GM18873 (cell line): ENCODE data around the gene SETD2.

Source experiments
- ATAC-seq: cut with Tn5 transposase; IDR thresholded peaks from one replicate; pipeline ENCODE4 v1.9.1; 2021; ENCODE audit warnings: mild to moderate bottlenecking, moderate library complexity, moderate number of reproducible peaks; ENCODE audit not compliant: unreplicated experiment, low FRiP score

Gene SETD2

GRCh38 chr3:47012342-47013230, 151.3 kb downstream of the SETD2 start:
- ATAC-seq: no peak

GRCh38 chr3:47011371-47011770, 152.5 kb downstream of the SETD2 start:
- ATAC-seq: no peak

DNA sequence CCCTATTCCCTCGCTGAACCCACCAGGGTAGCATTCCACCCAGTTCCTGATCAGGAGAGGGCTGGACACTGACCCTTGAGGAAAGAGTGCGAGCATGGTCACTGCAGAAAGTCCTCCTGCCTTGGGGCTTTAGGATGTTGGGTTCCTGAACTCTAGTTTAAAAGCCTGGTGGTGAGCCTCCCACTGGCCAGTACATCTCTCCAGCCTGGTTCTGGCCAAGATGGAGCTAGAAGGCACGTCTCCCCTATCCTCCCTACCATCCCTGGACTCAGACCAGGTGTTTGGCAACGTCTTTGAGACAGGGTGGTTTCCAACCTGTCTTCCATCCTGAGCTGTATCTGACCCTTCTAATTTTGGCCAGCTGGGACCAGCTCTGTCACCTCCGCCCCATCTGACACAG, 153.0 kb downstream of the SETD2 start:
- no peak for ATAC-seq

- no peak for ATAC-seq
Measured at GRCh38 chr3:47010111-47010712, 153.7 kb downstream of the SETD2 start.

- ATAC-seq: no peak
Measured at GRCh38 chr3:47009225-47010110, 154.4 kb downstream of the SETD2 start.

DNA sequence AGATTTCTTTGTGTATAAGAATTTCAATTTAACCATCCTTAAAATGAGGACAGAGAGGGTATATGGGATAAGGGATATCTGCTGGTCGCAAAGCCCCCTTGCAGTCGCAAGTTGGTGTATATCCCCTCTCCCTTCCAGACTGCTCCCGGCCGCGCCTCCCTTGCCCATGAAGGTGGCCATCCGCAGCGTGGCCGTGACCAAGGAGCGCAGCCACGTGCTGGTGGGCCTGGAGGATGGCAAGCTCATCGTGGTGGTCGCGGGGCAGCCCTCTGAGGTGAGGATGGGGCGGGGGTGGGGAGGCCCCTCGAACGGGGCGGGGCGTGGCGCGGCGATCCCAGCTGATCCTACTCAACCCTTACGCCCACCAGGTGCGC, 155.1 kb downstream of the SETD2 start:
- no peak for ATAC-seq

GRCh38 chr3:47008234-47008796, 155.6 kb downstream of the SETD2 start:
- no peak for ATAC-seq

- ATAC-seq: no peak
Measured at GRCh38 chr3:47007482-47008233, 156.3 kb downstream of the SETD2 start.

DNA sequence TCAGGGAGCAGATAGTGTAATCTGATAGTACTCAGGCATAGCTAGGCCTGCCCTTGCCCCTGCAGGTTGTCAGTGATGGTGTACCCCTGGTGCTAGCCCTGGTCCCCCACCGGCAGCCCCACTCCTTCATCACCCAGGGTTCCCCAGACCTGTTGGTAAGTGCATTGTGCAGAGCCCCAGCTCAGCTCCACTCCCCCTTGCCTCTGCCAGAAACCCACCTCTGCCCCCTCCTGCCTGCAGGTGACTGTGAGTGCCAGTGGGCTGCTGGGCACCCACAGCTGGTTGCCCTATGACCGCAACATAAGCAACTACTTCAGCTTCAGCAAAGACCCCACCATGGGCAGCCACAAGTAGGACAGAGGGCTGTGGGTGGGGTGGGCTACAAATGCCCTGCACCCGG, 156.9 kb downstream of the SETD2 start:
- no peak for ATAC-seq

- no peak for ATAC-seq
Measured at GRCh38 chr3:47006145-47006651, 157.7 kb downstream of the SETD2 start.

DNA sequence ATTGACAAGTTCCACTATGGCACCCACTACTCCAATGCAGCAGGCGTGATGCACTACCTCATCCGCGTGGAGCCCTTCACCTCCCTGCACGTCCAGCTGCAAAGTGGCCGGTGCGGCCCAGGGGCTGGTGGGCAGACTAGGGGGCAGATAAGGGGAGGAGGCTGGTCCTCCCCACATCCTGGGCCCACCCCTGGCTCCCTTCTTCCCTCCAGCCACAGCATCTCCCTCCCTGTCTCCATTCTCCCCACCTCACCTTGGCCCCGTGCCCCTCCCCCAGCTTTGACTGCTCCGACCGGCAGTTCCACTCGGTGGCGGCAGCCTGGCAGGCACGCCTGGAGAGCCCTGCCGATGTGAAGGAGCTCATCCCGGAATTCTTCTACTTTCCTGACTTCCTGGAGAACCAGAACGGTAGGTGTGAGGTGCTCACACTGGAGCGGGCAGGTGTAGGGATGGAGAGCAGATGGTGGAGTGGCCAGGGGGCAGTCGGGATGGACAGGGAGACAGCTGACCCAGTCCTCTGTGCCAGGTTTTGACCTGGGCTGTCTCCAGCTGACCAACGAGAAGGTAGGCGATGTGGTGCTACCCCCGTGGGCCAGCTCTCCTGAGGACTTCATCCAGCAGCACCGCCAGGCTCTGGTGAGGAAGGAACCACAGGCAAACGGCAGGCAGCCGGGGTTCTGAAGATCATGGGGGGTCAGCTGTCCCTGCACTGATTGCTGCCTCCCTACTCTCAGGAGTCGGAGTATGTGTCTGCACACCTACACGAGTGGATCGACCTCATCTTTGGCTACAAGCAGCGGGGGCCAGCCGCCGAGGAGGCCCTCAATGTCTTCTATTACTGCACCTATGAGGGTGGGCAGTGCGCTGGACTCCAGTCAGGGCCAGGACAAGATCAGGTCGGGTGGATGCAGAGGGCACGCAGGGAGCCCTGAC, 158.4 kb downstream of the SETD2 start:
- ATAC-seq: no peak

DNA sequence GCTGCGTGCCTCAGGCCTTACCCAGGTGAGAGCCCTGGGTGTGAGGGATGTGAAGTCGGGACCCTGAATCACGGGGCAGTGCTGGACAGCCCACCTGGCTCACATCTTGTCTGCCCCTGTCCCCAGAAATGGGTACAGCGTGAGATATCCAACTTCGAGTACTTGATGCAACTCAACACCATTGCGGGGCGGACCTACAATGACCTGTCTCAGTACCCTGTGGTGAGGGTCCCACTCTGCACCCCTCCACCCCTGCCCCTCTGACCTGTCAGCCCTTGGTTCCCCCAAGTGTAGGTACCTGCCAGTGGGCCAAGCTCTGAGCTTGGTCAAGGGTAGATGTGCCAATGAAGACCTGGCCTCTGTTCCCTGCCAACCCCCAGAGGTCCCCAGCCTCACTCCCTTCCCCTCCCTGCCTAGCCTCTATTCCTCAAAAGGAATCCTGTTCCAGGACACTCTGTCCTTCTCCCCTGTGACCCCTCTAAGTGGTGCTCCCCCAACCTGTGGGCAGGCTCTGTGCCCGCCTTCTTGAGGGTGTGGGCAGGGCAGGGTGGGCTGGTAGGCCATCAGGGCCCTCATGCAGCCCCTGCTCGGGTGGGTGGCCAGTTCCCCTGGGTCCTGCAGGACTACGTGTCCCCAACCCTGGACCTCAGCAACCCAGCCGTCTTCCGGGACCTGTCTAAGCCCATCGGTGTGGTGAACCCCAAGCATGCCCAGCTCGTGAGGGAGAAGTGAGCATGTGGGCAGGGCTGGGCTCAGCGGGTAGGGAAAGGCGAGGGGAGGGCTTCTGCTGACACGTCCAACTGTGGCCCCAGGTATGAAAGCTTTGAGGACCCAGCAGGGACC, 159.3 kb downstream of the SETD2 start:
- ATAC-seq: no peak

- no peak for ATAC-seq
Measured at GRCh38 chr3:47003461-47004368, 160.2 kb downstream of the SETD2 start.

DNA sequence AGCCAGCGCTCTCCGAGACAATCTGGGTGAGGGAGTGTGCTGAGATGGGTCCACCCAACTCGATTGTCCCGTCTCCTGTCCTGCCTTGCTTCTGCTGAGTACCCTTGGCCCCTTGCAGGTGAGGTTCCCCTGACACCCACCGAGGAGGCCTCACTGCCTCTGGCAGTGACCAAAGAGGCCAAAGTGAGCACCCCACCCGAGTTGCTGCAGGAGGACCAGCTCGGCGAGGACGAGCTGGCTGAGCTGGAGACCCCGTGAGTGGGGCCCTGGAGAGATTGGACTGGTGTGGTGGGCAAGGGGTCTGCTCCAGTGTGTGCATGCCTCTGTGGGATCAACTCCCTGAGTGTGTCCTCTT, 160.9 kb downstream of the SETD2 start:
- ATAC-seq: no peak

DNA sequence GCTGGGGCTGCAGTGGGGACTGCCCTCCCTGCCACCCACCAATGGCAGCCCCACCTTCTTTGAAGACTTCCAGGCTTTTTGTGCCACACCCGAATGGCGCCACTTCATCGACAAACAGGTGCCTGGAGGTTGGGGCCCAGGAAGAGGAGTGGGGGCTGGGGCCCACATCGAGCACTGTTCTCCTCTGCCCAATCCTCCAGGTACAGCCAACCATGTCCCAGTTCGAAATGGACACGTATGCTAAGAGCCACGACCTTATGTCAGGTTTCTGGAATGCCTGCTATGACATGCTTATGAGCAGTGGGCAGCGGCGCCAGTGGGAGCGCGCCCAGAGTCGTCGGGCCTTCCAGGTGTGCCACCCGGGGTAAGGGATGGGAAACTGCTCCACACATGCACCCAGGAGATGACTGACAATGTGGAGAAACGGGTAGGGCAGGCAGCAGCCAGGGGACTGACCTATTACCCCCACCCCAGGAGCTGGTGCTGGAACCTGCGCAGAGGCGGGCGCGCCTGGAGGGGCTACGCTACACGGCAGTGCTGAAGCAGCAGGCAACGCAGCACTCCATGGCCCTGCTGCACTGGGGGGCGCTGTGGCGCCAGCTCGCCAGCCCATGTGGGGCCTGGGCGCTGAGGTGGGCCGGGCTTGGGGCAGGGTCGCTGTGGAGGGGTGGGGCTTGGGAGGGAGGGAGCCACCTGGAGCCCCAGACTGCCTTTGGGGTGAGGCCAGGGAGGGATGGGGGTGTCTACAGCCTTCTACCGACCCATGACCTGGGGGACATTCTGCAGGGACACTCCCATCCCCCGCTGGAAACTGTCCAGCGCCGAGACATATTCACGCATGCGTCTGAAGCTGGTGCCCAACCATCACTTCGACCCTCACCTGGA, 161.5 kb downstream of the SETD2 start:
- no peak for ATAC-seq

DNA sequence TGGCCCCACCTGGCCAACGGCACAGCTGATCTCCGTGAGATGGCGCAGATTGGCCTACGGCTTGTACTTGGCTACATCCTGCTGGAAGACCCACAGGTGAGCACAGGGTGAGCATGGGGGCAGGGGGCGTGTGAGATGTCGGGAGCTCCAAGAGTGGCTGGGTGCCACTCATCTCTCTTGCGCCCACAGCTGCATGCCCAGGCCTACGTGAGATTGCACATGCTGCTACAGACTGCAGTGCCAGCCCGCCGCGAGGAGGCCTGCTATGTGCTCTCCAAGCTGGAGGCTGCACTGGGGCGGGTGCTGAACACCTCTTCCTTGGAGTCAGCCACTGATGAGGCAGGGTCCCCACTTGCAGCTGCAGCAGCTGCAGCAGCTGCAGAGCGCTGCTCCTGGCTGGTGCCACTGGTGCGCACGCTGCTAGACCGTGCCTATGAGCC, 162.2 kb downstream of the SETD2 start:
- no peak for ATAC-seq
